Trophoblast cell (in vitro differentiated cells and primary cell): Measurements from ENCODE around the gene CAPN2.
A peak's percentile ranks its signal among the peaks of the same experiment; 100 is the strongest.

Experiments
- DNase-seq, 2 donors: peaks; one replicate each; pipeline ENCODE4 v3.0.0-alpha.2; 2016
- H2AFZ ChIP-seq: 2 replicates; pipeline ENCODE4 v1.6.1; 2013; ENCODE audit warnings: low read length, moderate library complexity, mild to moderate bottlenecking; ENCODE audit not compliant: insufficient read depth, poor library complexity
- H2AK5ac ChIP-seq: 2 replicates; pipeline ENCODE4 v1.6.1; 2013; ENCODE audit warnings: mild to moderate bottlenecking, low read length
- H2BK120ac ChIP-seq: 2 replicates; pipeline ENCODE4 v1.6.1; 2013; ENCODE audit warnings: low read length, mild to moderate bottlenecking, moderate library complexity; ENCODE audit not compliant: insufficient read depth, poor library complexity
- H2BK12ac ChIP-seq: 2 replicates; pipeline ENCODE4 v1.6.1; 2013; ENCODE audit warnings: mild to moderate bottlenecking, low read length, moderate library complexity
- H2BK5ac ChIP-seq: 2 replicates; pipeline ENCODE4 v1.6.1; 2013; ENCODE audit warnings: low read length, low read depth, moderate library complexity, mild to moderate bottlenecking; ENCODE audit not compliant: poor library complexity
- H3K14ac ChIP-seq: 2 replicates; pipeline ENCODE4 v1.6.1; 2013; ENCODE audit warnings: mild to moderate bottlenecking, low read length
- H3K18ac ChIP-seq: 2 replicates; pipeline ENCODE4 v1.6.1; 2013; ENCODE audit warnings: mild to moderate bottlenecking, low read length
- H3K23ac ChIP-seq: 2 replicates; pipeline ENCODE4 v1.6.1; 2013; ENCODE audit warnings: low read length
- H3K27ac ChIP-seq: 2 replicates; pipeline ENCODE4 v1.5.1; 2013; ENCODE audit warnings: low read depth, mild to moderate bottlenecking, inconsistent platforms, low read length, moderate library complexity
- H3K27me3 ChIP-seq: 2 replicates; pipeline ENCODE4 v1.6.1; 2013; ENCODE audit warnings: inconsistent platforms, mild to moderate bottlenecking, low read length, moderate library complexity; ENCODE audit not compliant: insufficient read depth
- H3K36me3 ChIP-seq, 2 experiments: 1 replicate in 1 of 2; 2 replicates in 1 of 2; pipeline ENCODE4 v1.6.1; 2013; ENCODE audit warnings: low read length in 2 of 2, mild to moderate bottlenecking in 2 of 2, moderate library complexity in 1 of 2; ENCODE audit not compliant: insufficient read depth in 2 of 2, control insufficient read depth in 1 of 2
- H3K4ac ChIP-seq: 2 replicates; pipeline ENCODE4 v1.6.1; 2013; ENCODE audit warnings: low read depth, mild to moderate bottlenecking, low read length, moderate library complexity
- H3K4me1 ChIP-seq, 2 experiments: 1 replicate in 1 of 2; 2 replicates in 1 of 2; pipeline ENCODE4 v1.6.1; 2013; ENCODE audit warnings: low read length in 2 of 2, mild to moderate bottlenecking in 2 of 2, moderate library complexity in 1 of 2; ENCODE audit not compliant: insufficient read depth in 2 of 2, control insufficient read depth in 1 of 2
- H3K4me2 ChIP-seq: 2 replicates; pipeline ENCODE4 v1.6.1; 2013; ENCODE audit warnings: inconsistent platforms, mild to moderate bottlenecking, low read length, moderate library complexity
- H3K4me3 ChIP-seq: 2 replicates; pipeline ENCODE4 v1.5.1; 2013; ENCODE audit warnings: mild to moderate bottlenecking, low read depth, low read length, inconsistent platforms
- H3K79me1 ChIP-seq: one replicate; pipeline ENCODE4 v1.6.1; 2013; ENCODE audit warnings: low read length
- H3K79me2 ChIP-seq: 2 replicates; pipeline ENCODE4 v1.6.1; 2013; ENCODE audit warnings: low read length, mild to moderate bottlenecking; ENCODE audit not compliant: control insufficient read depth, insufficient read depth, poor library complexity
- H3K9ac ChIP-seq: 2 replicates; pipeline ENCODE4 v1.6.1; 2013; ENCODE audit warnings: mild to moderate bottlenecking, low read length
- H3K9me3 ChIP-seq: 2 replicates; pipeline ENCODE4 v1.6.1; 2013; ENCODE audit warnings: low read depth, mild to moderate bottlenecking, control low read depth, inconsistent platforms, low read length; ENCODE audit not compliant: insufficient read depth
- H4K12ac ChIP-seq: 2 replicates; pipeline ENCODE4 v1.6.1; 2013; ENCODE audit warnings: low read depth, mild to moderate bottlenecking, low read length, moderate library complexity
- H4K8ac ChIP-seq: 2 replicates; pipeline ENCODE4 v1.6.1; 2013; ENCODE audit warnings: low read depth, mild to moderate bottlenecking, low read length, moderate library complexity
- H4K91ac ChIP-seq: one replicate; pipeline ENCODE4 v1.6.1; 2013; ENCODE audit warnings: low read depth, mild to moderate bottlenecking, low read length, moderate library complexity
- WGBS: extraction: QIAGEN DNeasy Blood & Tissue Kit; methylation state at CpG from one replicate; pipeline ENCODE4 v1.1.7; 2013; ENCODE audit warnings: missing lambda C conversion rate; ENCODE audit not compliant: insufficient read length, insufficient coverage; ENCODE audit errors: extremely low coverage; 5-methylcytosine and 5-hydroxymethylcytosine counted together

CAPN2 gene

DNA sequence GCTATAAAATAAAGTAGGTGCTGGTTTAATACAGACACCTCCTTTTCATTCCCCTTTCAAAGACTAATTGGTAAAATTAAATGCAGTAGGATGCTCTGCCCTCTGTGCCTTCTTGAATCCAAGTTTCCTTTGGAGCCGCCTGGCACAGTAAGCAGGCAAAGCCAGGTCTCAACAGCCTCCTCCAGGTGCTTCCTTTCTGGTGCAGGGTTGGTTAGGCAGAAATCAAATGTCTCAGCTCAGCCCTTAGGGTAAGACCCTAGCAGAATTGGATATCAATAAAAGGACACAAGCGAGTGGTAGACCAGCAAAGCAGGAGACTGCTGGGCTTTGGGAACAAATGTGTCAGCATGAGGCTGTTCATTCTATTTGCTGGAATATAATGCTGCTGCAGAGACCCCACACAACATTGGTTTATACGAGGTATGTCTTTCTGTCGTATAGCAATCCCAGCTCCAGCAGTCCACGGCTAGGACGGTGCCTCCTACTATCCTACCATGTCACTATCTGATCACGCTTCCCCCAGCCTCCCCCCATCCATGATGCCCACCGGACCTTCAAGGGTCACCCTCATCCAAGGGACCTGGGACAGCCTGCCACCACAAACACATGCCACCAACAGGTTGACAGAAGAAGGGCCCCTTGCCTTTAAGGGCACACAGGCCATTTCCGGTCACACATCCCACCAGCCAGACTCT is 58.4 kb downstream of the CAPN2 start:
- no CpG with 5 or more reads among the region's 9 CpGs for WGBS
- Histone ChIP-seq H3K4me1 (peaks cover 7 to 19% of the 10 kb centered on the region in 2 experiments), H4K12ac (no peak overlapping the region), H2BK5ac (no peak overlapping the region), H3K18ac (peak overlapping the region; percentile 30), H2BK12ac (peak overlapping the region; percentile 11), H3K36me3 (peaks cover 31 to 50% of the 10 kb centered on the region in 2 experiments), H3K9ac (no peak overlapping the region), H2AK5ac (no peak overlapping the region), H4K8ac (peak overlapping the region; percentile 17), H2AFZ (no peak overlapping the region), H2BK120ac (no peak overlapping the region), H3K27me3 (no peaks in the 10 kb centered on the region), H3K4me2 (no peak overlapping the region), H3K79me2 (no peaks in the 10 kb centered on the region), H4K91ac (peak overlapping the region; percentile 3), H3K14ac (peak overlapping the region; percentile 61), H3K79me1 (peaks cover 4% of the 10 kb centered on the region), H3K4ac (no peak overlapping the region), H3K9me3 (no peaks in the 10 kb centered on the region), H3K27ac (peak overlapping the region; percentile 85), H3K23ac (no peak overlapping the region), H3K4me3 (no peak overlapping the region)
- DNase-seq = no peak

GRCh38 chr1:223771469-223771813 is 59.1 kb downstream of the CAPN2 start:
- no peak for DNase-seq
- no peak overlapping the region for H3K4me3 ChIP-seq
- H4K91ac ChIP-seq = no peak overlapping the region
- no peak overlapping the region for H4K8ac ChIP-seq
- H2BK5ac ChIP-seq = peak overlapping the region; percentile 31
- H3K9me3 ChIP-seq = no peaks in the 10 kb centered on the region
- H3K79me2 ChIP-seq = no peaks in the 10 kb centered on the region
- H2BK120ac ChIP-seq = no peak overlapping the region
- H3K79me1 ChIP-seq = peaks cover 4% of the 10 kb centered on the region
- WGBS = no CpG with 5 or more reads among the region's 2 CpGs
- peak overlapping the region; percentile 85 for H3K27ac ChIP-seq
- H3K4ac ChIP-seq = no peak overlapping the region
- peaks cover 34 to 50% of the 10 kb centered on the region in 2 experiments for H3K36me3 ChIP-seq
- H3K9ac ChIP-seq = no peak overlapping the region
- no peak overlapping the region for H3K14ac ChIP-seq
- no peak overlapping the region for H2AK5ac ChIP-seq
- no peaks in the 10 kb centered on the region for H3K27me3 ChIP-seq
- H4K12ac ChIP-seq = no peak overlapping the region
- peaks cover 9 to 21% of the 10 kb centered on the region in 2 experiments for H3K4me1 ChIP-seq
- no peak overlapping the region for H3K18ac ChIP-seq
- no peak overlapping the region for H2BK12ac ChIP-seq
- H3K23ac ChIP-seq = no peak overlapping the region
- no peak overlapping the region for H3K4me2 ChIP-seq
- no peak overlapping the region for H2AFZ ChIP-seq

GRCh38 chr1:223771814-223772770 is 59.8 kb downstream of the CAPN2 start:
- Histone ChIP-seq H4K91ac (no peak overlapping the region), H3K79me2 (no peaks in the 10 kb centered on the region), H3K27ac (peak overlapping the region; percentile 85), H2BK12ac (no peak overlapping the region), H4K8ac (no peak overlapping the region), H4K12ac (no peak overlapping the region), H3K27me3 (no peaks in the 10 kb centered on the region), H3K4me3 (no peak overlapping the region), H3K18ac (no peak overlapping the region), H2AFZ (no peak overlapping the region), H3K14ac (no peak overlapping the region), H3K4me2 (peak overlapping the region; percentile 14), H3K4me1 (peaks cover 9 to 21% of the 10 kb centered on the region in 2 experiments), H2BK120ac (no peak overlapping the region), H2BK5ac (peak overlapping the region; percentile 31), H3K9me3 (no peaks in the 10 kb centered on the region), H3K79me1 (peaks cover 4% of the 10 kb centered on the region), H2AK5ac (no peak overlapping the region), H3K9ac (no peak overlapping the region), H3K36me3 (peaks cover 34 to 51% of the 10 kb centered on the region in 2 experiments), H3K23ac (no peak overlapping the region), H3K4ac (no peak overlapping the region)
- no CpG with 5 or more reads among the region's 16 CpGs for WGBS
- peak; percentile 18 for DNase-seq

DNA sequence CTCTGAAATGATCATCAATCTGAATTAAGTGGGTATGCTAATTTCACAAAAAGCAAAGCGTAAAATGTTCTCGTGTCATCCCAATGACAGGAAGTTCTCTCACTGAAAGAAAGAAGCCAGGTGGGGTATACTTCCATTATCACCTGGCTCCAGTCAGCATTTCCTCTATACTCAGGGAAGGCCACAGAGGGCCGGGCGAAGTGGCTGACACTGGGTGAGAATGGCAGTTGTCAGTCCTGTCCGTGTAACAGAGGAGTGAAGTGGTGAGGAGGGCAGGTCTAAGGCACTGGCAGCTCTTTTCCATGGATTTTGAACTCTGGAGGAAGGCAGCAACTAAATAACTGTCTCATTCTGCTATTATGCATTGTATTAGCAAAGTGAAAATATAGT is 60.4 kb downstream of the CAPN2 start:
- Histone ChIP-seq H3K36me3 (peaks cover 39 to 56% of the 10 kb centered on the region in 2 experiments), H3K23ac (no peak overlapping the region), H3K27ac (peak overlapping the region; percentile 45), H3K79me1 (peaks cover 4% of the 10 kb centered on the region), H3K4ac (no peak overlapping the region), H2BK5ac (no peak overlapping the region), H2AFZ (no peak overlapping the region), H3K27me3 (no peaks in the 10 kb centered on the region), H3K14ac (no peak overlapping the region), H2BK12ac (no peak overlapping the region), H3K79me2 (no peaks in the 10 kb centered on the region), H3K4me3 (no peak overlapping the region), H3K4me2 (no peak overlapping the region), H4K91ac (no peak overlapping the region), H2AK5ac (no peak overlapping the region), H4K12ac (no peak overlapping the region), H3K9me3 (no peaks in the 10 kb centered on the region), H3K18ac (no peak overlapping the region), H4K8ac (no peak overlapping the region), H3K9ac (no peak overlapping the region), H2BK120ac (no peak overlapping the region), H3K4me1 (peaks cover 9 to 21% of the 10 kb centered on the region in 2 experiments)
- no CpG with 5 or more reads among the region's 5 CpGs for WGBS
- DNase-seq = no peak
